T-helper 22 cell (primary cell): ENCODE data around the gene RMI2.

Experiments
- DNase-seq: peaks from one replicate; pipeline ENCODE4 v3.0.0-alpha.2; 2020; ENCODE audit warnings: low read depth

The RMI2 gene

GRCh38 chr16:11309895-11310633 is 35.2 kb upstream of the RMI2 start:
- DNase-seq = no peak

- no peak for DNase-seq
Observed at GRCh38 chr16:11310634-11310977, 34.7 kb upstream of the RMI2 start.

- no peak for DNase-seq
Observed at GRCh38 chr16:11310997-11311561, 34.2 kb upstream of the RMI2 start.

GRCh38 chr16:11312718-11313492 is 32.4 kb upstream of the RMI2 start:
- DNase-seq = no peak

GRCh38 chr16:11313493-11314308 is 31.6 kb upstream of the RMI2 start:
- no peak for DNase-seq

GRCh38 chr16:11314309-11314894 is 30.9 kb upstream of the RMI2 start:
- DNase-seq = no peak

GRCh38 chr16:11315510-11315909 is 29.7 kb upstream of the RMI2 start:
- DNase-seq = no peak

GRCh38 chr16:11316331-11317015 is 28.8 kb upstream of the RMI2 start:
- no peak for DNase-seq

- no peak for DNase-seq
Observed at GRCh38 chr16:11318817-11319216, 26.4 kb upstream of the RMI2 start.

GRCh38 chr16:11319529-11320146 is 25.6 kb upstream of the RMI2 start:
- no peak for DNase-seq

- DNase-seq = no peak
Observed at GRCh38 chr16:11320170-11320569, 25.1 kb upstream of the RMI2 start.

- DNase-seq = no peak
Observed at GRCh38 chr16:11321662-11322061, 23.6 kb upstream of the RMI2 start.

- no peak for DNase-seq
Observed at GRCh38 chr16:11322823-11323222, 22.4 kb upstream of the RMI2 start.

GRCh38 chr16:11323551-11324336 is 21.5 kb upstream of the RMI2 start:
- DNase-seq = no peak

- DNase-seq = no peak
Observed at GRCh38 chr16:11325404-11326083, 19.7 kb upstream of the RMI2 start.

- DNase-seq = no peak
Observed at GRCh38 chr16:11326084-11326736, 19.0 kb upstream of the RMI2 start.

GRCh38 chr16:11326737-11327276 is 18.5 kb upstream of the RMI2 start:
- DNase-seq = no peak

GRCh38 chr16:11327277-11328171 is 17.7 kb upstream of the RMI2 start:
- DNase-seq = no peak
